KMS-11 (cell line): ENCODE results near the gene BASP1.

Experiments
- H2AFZ ChIP-seq: fragments of 200-600 bp; sonication (generic); 2 replicates; pipeline ENCODE4 v1.6.1; 2016; ENCODE audit warnings: antibody characterized with exemption, mixed run types, low read depth
- H3K27ac ChIP-seq: fragments of 200-600 bp; sonication (generic); 2 replicates; pipeline ENCODE4 v1.6.1; 2016; ENCODE audit warnings: mild to moderate bottlenecking, mixed run types
- H3K27me3 ChIP-seq: fragments of 200-600 bp; sonication (generic); 2 replicates; pipeline ENCODE4 v1.6.1; 2017; ENCODE audit warnings: mild to moderate bottlenecking, low read depth, mixed run types, moderate library complexity; ENCODE audit not compliant: insufficient read depth
- H3K36me3 ChIP-seq: fragments of 200-600 bp; sonication (generic); 2 replicates; pipeline ENCODE4 v1.6.1; 2017; ENCODE audit warnings: mild to moderate bottlenecking, mixed run types; ENCODE audit not compliant: insufficient read depth
- H3K4me1 ChIP-seq: fragments of 200-600 bp; sonication (generic); 2 replicates; pipeline ENCODE4 v1.6.1; 2016; ENCODE audit warnings: mild to moderate bottlenecking, low read depth, mixed run types; ENCODE audit not compliant: poor library complexity, severe bottlenecking
- H3K4me2 ChIP-seq: fragments of 200-600 bp; sonication (generic); 2 replicates; pipeline ENCODE4 v1.7.0; 2016; ENCODE audit warnings: mild to moderate bottlenecking, mixed run types
- H3K4me3 ChIP-seq: fragments of 200-600 bp; sonication (generic); IDR thresholded peaks from 2 replicates; pipeline ENCODE4 v1.6.1; 2017; ENCODE audit warnings: low read depth, low read length, mixed read lengths; ENCODE audit not compliant: insufficient read depth
- H3K79me2 ChIP-seq: fragments of 200-600 bp; sonication (generic); 2 replicates; pipeline ENCODE4 v1.6.1; 2016; ENCODE audit warnings: low read depth, mixed run types; ENCODE audit not compliant: insufficient read depth
- H3K9ac ChIP-seq: fragments of 200-600 bp; sonication (generic); 2 replicates; pipeline ENCODE4 v1.6.1; 2016; ENCODE audit warnings: mild to moderate bottlenecking, mixed run types
- H4K20me1 ChIP-seq: fragments of 200-600 bp; sonication (generic); 2 replicates; pipeline ENCODE4 v1.6.1; 2016; ENCODE audit warnings: mild to moderate bottlenecking, mixed run types; ENCODE audit not compliant: insufficient read depth
- CTCF ChIP-seq: fragments of 200-600 bp; sonication (generic); conservative IDR thresholded peaks from 2 replicates; pipeline ENCODE4 v1.6.1; 2017; ENCODE audit warnings: low read depth, mild to moderate bottlenecking, antibody characterized with exemption, low read length, moderate library complexity, mixed read lengths

Gene BASP1

DNA sequence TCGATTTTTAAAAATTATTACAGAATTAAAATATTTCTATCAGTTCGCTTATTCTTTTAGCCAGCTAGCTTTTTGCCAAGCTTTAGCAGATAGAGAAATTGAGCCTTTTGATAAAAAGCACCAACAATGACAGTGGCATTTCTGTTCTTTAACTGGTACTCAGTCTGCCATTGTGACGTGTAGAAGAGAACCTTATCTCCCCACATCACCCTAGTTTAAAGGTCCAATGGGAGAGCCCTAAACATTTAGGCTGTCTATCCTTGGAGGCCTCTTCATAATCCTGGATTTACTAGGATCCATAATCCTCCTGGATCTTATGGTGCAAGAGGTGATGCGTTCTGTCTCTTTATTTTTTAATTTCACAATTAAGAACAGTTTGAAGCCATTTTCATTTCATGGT lies 3.0 kb downstream of the BASP1 start:
- Histone ChIP-seq H3K36me3 (no peaks in the 10 kb centered on the region), H3K27me3 (no peaks in the 10 kb centered on the region), H3K4me2 (peak overlapping the region; percentile 94; the same call in 1 of the 2 replicates), H4K20me1 (no peaks in the 10 kb centered on the region), H3K4me1 (peaks cover 67% of the 10 kb centered on the region), H3K4me3 (no peak overlapping the region), H3K79me2 (peaks cover 43% of the 10 kb centered on the region), H2AFZ (no peak overlapping the region), H3K9ac (no peak overlapping the region), H3K27ac (no peak overlapping the region)
- TF ChIP-seq CTCF: no peak

- Histone ChIP-seq H3K36me3 (no peaks in the 10 kb centered on the region), H3K4me1 (peaks cover 77% of the 10 kb centered on the region), H3K9ac (peak overlapping the region; percentile 0; the same call in 1 of the 2 replicates), H3K27me3 (no peaks in the 10 kb centered on the region), H4K20me1 (no peaks in the 10 kb centered on the region), H3K79me2 (peaks cover 57% of the 10 kb centered on the region), H3K27ac (peak overlapping the region; percentile 41), H3K4me2 (peak overlapping the region; percentile 94), H2AFZ (no peak overlapping the region), H3K4me3 (no peak overlapping the region)
- no peak for TF ChIP-seq CTCF
These were observed 4.6 kb downstream of the BASP1 start for GRCh38 chr5:17221843-17222636.

GRCh38 chr5:17222664-17223063 lies 5.2 kb downstream of the BASP1 start:
- no peaks in the 10 kb centered on the region for H3K36me3 ChIP-seq
- peak overlapping the region; percentile 0; the same call in 1 of the 2 replicates for H3K9ac ChIP-seq
- H3K4me3 ChIP-seq: no peak overlapping the region
- H3K27ac ChIP-seq: peak overlapping the region; percentile 41
- H3K4me1 ChIP-seq: peaks cover 80% of the 10 kb centered on the region
- H2AFZ ChIP-seq: no peak overlapping the region
- peak overlapping the region; percentile 94 for H3K4me2 ChIP-seq
- peaks cover 57% of the 10 kb centered on the region for H3K79me2 ChIP-seq
- H3K27me3 ChIP-seq: no peaks in the 10 kb centered on the region
- H4K20me1 ChIP-seq: no peaks in the 10 kb centered on the region
- no peak for TF ChIP-seq CTCF

DNA sequence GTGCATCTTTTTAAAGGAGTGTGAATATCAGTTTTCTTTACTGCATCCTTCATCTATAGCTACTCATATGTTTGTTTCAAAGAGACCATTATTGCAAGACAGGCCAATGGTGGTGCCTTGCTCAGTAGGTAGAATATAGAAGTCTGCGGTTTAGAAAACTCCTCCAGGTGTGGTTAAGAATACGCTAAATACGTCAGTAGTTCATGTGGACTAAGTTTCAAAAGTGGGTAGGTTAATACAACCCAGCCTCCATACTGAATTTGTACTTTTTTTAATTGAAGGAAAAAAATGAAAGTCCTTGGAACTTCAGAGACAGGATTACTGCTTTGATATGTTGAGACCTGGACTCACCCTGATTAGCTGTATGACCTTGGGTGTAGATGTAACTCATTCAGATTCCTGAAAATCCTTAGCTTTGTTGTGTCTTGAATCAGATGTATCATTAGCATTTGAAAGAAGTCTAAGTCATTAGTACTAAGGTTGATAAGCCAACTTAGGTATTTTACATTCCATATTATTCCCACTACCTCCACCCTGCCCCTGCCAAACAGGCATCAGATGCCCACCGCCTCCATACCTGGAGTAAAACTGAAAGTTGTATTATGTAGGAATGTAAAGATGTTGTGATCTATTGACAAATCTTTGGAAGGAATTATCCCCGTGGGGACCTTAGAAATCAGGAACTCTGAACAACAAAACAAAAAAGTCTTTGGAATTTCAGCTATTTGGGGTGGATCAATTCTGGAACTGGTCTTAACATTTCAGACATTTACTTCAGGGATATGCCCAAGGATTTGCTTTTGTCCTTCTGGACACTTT lies 6.1 kb downstream of the BASP1 start:
- Histone ChIP-seq H4K20me1 (no peaks in the 10 kb centered on the region), H2AFZ (no peak overlapping the region), H3K9ac (0 out of 2 replicates have a peak overlapping the region, but pooled peaks have one; percentile 0), H3K4me3 (no peak overlapping the region), H3K4me2 (peak overlapping the region; percentile 94), H3K79me2 (peaks cover 57% of the 10 kb centered on the region), H3K36me3 (no peaks in the 10 kb centered on the region), H3K27ac (peak overlapping the region; percentile 41; the same call in 1 of the 2 replicates), H3K4me1 (peaks cover 89% of the 10 kb centered on the region), H3K27me3 (no peaks in the 10 kb centered on the region)
- no peak for TF ChIP-seq CTCF
